ENCODE data around the gene RERE.

DNA sequence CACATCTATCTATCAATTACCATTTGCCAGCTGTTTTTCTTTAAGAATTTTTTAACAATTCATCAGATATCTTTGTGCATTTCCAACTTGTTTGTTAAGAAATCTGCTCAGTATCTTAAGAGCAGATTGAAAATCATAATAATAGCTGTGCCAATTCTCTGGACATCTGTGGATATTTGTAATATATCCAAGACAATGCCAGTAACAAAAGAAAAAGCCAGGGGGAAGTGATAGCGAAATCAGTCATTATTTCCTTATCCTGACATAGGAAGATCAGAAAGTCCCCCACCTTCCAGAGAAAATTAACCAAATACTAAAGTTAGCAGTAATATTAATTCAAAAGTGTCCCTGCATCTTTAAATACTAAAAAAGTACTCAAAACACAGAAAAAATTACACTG, 217.1 kb downstream of the RERE start:
- TF ChIP-seq CTCF (IDR thresholded peaks at IDR 0.05), result no peak
- no peak for TF ChIP-seq POLR2A (IDR thresholded peaks at IDR 0.05)
